ENCODE measurements around the gene KRTAP10-3.
"Not testable (repeated sequence)": the region's sequence is repeated elsewhere in the genome, so short reads cannot be mapped to it uniquely, and the experiment has no call there.

Gene KRTAP10-3

DNA sequence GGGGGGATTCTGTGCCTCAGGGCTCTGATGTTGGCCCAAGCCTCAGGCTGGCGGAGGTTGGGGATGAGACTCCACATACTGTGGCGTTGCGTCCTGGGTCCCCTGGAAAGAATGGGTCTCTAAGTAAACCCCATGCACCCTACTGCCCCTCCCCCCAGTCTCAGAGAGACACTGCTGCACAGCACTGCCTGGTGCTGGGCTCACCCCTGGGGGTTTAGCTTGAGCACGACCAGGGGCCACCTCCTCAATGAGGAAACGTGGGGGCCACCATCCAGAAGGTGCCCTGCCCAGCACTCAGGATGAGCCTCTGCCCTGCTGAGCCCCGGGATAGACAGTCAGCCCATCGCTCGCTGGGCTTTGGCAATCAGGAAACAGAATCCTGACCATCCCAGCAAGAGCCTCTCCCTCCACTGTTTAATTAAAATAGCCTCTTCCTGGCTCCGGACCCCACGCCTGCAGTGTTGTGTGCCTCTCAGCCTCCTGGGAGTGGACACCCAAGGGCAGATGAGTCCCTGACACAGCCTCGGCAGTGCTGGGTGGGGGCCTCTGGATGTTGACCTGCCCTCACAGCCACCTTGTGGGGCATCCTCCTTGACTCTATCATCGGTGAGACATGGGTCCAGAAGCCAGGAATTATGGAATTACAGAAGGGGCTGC is 11.4 kb upstream of the KRTAP10-3 start:
- DNase-seq: no peak

DNA sequence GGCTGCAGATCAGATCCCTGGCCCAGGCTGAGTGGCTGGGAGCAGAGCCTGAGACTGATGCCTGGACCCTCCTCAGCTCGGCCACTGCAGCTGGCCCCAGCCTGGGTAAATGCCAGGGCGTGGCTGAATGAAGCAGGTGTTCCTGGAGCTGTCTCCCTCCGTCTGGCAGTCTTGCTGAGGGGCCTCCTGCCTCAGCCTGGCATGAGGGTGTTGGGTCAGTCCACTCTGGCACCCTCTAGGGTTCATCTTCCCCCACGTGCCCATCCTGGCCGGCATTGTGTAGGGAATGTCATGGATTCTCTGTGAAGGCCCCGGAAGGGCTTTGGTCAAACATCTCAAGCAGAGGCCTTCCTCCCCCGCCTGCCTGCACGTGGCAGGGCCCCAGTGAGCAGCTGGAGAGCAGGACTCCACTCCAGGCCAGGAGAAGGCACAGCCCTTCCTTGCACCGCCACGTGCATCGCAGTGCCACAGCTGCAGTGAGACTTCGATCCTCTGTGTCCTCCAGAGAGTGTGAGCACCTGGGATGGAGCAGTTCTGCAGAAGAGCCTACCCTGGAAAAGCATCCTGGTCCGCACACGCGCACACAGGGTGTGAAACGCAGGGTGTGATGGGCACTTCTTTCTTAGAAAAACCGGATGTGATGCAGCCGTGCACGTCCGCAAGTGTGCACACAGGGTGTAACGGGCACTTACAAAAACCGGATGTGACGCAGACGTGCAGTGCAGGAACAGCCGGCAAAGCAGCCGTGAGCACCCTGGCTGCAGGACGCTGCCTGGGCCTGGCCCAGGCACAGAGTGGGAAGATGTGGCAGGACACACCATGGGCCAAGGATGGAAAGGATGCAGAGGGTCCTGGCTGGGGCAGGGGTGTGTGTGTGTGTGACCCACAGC is 10.3 kb upstream of the KRTAP10-3 start:
- no peak for DNase-seq

DNA sequence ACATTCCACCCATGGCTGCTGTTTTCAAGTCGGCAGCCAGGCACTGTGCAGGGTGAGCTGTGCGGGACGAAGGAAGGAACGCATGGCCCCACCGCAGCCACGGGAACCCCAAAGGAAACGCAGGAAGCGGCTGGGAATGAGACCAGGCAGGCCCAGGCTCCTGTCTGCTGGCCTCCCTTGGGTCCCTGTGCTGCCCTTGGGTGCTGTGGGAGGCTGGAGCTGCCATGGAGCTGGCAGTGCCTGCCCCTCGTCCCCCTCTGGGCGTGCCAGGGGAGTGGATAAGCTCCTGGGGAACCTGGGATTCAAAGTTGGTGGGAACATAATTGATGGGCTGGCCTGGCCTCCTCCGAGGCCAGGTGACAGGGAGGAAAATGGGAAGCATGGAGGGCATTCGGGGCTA is 9.7 kb upstream of the KRTAP10-3 start:
- DNase-seq: no peak

- DNase-seq: no peak
These were observed 9.0 kb upstream of the KRTAP10-3 start for GRCh38 chr21:44567481-44568171.

- peak; percentile 73 for DNase-seq
These were observed 7.8 kb upstream of the KRTAP10-3 start for GRCh38 chr21:44566403-44566802.

- DNase-seq: no peak
These were observed 6.4 kb upstream of the KRTAP10-3 start for GRCh38 chr21:44564886-44565598.

- DNase-seq: no peak
These were observed 5.5 kb upstream of the KRTAP10-3 start for GRCh38 chr21:44564099-44564498.

- DNase-seq: not testable (repeated sequence)
These were observed 293 bp downstream of the KRTAP10-3 start for GRCh38 chr21:44558329-44558675.

- no peak for DNase-seq
These were observed 885 bp downstream of the KRTAP10-3 start for GRCh38 chr21:44557491-44558328.

DNA sequence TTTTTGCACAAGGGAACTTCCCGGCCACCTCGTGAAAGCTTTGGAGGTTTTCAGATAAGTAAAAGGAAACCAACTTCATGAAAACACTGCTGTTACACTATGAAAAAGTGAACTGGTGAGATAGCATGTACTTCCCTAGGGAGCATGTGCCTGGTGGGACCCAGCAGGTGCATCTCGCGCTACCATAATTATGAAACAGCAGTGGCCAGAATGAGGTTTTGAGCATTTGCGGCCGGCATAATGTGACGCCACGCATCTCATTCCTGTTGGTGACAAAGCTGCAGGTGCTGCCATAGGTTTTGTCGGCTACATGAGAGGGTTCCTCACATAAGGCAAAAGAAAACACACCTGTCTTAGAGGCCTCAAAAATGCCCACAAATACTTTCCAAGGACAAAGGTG is 1.7 kb downstream of the KRTAP10-3 start:
- DNase-seq: no peak

GRCh38 chr21:44555200-44555875 is 3.3 kb downstream of the KRTAP10-3 start:
- no peak for DNase-seq

DNA sequence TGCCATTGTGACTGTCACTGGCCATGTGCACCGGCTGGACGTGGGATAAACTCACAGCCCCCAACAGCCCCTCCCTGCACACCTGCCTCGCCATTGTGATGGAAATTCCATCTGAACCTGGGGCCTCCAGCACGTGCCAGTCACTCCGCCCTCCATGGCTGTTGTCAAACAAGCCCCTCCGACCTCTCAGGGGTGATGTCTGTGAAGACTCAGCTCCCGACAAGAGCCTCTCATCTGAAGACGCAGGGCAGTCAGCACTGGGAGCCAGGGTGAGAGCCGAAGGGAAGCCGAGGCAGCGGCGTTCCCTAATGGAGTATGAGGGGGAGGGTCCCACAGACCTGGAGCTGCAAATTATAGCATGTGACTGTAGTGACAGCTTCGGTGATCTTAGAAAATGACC is 5.9 kb downstream of the KRTAP10-3 start:
- no peak for DNase-seq

DNA sequence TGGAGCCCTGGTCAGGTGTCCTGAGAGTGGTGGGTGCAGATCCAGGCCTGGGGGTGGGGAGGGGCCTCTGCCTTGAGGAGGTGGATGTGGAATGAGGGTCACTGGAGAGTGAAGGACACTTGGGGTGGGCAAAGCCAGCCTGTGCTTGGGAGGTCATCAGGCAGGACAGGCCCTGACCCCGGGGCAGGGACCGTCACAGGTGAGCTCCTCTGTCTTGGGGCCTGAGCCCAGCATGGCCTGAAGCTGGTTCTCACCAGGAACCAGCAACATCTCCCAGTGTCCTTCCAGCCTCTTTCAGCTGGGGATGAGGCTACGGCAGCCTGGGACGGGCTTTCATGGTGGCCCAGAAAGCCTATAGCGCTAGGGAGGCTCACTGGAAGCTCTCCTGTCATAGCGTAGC is 6.5 kb downstream of the KRTAP10-3 start:
- no peak for DNase-seq

- no peak for DNase-seq
These were observed 7.1 kb downstream of the KRTAP10-3 start, which contains the start of gene KRTAP10-2 for GRCh38 chr21:44551340-44551961. Gene KRTAP10-2, minus strand, starts transcription at chr21:44551505. Its CDS starts 47 bp downstream, at chr21:44551458.

DNA sequence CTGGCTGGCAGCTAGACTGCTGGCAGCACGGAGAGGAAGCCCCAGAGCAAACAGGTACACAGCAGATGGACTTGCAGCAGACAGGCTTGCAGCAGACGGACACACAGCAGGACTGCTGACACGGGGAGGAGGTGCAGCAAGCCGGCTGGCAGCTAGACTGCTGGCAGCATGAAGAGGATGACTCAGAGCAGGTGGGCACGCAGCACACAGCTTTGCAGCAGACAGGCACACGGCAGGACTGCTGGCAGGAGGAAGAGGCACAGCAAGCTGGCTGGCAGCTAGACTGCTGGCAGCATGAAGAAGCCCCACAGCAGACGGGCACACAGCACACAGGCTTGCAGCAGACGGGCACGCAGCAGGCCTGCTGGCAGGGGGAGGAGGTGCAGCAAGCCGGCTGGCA is 7.8 kb downstream of the KRTAP10-3 start:
- no peak for DNase-seq

- DNase-seq: not testable (repeated sequence)
These were observed 8.3 kb downstream of the KRTAP10-3 start for GRCh38 chr21:44550285-44550684.

GRCh38 chr21:44549525-44550211 is 8.9 kb downstream of the KRTAP10-3 start:
- DNase-seq: no peak

- DNase-seq: no peak
These were observed 9.7 kb downstream of the KRTAP10-3 start for GRCh38 chr21:44548922-44549321.

GRCh38 chr21:44548381-44548780 is 10.2 kb downstream of the KRTAP10-3 start:
- DNase-seq: no peak

GRCh38 chr21:44547656-44548331 is 10.8 kb downstream of the KRTAP10-3 start:
- no peak for DNase-seq
